NCI-H82 (cell line): ENCODE results near the gene RASL10B.

Experiments
- DNase-seq: peaks from one replicate; lab custom pipeline; 2025; lab: John Stamatoyannopoulos, UW

The RASL10B gene

GRCh38 chr17:35765756-35766488 lies 34.5 kb downstream of the RASL10B start:
- DNase-seq: no peak

DNA sequence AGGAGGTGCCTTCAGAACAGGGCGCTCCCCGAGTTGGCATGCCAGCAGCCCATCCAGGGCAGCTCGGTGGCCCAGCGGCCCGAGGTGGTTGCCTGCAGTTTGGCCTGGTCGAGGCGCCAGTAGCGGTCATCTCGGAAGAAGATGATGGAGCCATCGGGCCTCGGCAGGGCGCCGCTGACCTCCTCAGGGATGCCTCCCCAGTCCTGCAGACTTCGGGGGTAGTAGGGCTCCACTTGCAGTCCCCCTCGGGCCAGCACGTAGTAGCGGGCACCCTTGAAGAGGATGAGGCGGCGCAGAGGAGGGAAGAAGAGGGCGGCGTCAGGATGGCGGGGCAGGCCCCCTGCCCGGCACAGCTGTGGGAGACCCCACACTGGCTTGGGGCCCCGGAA lies 35.0 kb downstream of the RASL10B start:
- DNase-seq: no peak

DNA sequence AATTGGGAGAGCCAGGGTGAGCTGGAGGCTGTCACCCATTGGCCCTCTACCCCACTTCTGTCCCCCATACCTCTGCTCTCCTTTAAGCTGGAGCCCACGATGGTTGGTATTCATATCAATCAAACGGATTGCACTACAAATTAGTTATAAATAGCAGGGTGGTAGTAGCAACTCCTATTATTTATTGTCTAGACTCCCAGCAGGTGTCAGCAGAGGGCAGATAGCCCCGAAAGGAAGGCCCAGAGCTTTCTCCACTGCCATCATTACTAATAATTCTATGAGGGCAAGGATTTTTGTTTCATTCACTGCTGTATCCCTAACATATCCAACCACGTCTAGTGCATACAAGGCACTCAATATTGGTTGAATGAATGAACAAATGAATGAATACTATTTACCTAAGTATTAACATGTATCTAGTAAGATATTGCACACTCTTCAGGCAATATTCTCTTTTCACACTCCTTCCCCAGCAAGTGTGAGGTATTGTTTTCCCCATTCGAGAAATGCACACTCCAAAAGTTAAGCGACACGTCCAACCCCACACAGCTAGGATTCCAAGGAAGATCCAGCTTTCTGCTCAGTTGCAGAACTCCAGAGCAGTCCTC lies 35.6 kb downstream of the RASL10B start:
- DNase-seq: peak; percentile 47

GRCh38 chr17:35768797-35769196 lies 37.4 kb downstream of the RASL10B start:
- DNase-seq: no peak

GRCh38 chr17:35769895-35770486 lies 38.6 kb downstream of the RASL10B start:
- peak; percentile 44 for DNase-seq

- no peak for DNase-seq
Measured at GRCh38 chr17:35773129-35773528, 41.7 kb downstream of the RASL10B start.

DNA sequence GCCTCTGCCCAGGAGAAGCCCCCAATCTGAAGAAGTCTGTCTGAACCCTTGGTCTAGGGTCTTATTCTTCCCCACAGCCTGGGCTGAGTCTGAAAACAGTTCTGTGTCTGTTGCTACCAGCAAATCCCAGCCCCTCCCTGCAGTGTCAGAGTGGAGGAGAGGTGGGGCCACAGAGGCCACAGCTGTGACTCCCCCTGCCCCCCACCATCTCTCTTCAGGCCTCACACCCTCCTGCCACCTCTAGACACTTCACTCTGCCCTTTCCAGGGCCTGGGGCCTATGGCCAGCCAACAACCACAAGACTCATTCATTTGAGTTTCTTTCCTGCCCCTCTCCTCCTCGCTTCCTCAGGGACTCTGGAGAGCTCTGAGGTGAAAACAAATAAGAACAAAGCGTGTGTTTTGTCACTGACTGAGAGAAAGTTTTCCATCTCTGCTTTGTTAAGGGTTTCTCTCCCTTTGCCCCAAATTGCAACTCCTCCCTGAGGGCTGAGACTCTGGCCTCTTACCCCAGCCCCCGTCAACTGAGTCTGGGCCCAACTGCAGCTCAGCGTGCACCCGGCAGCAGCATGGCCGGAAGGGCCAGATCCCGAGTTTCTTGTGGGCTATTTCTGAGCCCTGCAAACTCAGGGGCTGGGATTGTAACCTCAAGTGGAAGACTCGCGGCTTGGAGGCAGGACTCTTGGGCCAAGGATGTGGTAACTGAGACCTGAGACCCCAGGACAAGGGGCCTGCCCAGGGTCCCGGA lies 42.4 kb downstream of the RASL10B start:
- DNase-seq: no peak

DNA sequence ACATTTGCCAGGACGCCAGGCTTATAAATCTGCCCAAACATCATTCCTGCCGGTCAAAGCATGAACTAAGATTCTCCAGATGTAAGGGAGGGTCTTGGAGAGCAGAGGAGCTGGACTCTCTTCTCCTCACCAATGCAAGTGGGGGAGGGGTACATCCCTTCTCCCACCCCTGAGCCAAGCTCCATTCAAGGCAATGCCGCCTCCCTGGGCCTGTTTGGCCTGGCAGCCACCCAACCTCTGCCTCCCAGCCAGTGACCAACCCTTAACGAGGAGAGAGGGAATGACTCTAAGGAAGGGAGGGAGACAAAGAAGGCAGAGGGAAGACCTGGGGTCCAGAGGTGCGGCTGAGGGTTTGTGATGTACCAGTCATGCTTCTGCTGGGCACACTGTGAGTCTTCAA lies 43.1 kb downstream of the RASL10B start:
- no peak for DNase-seq

- no peak for DNase-seq
Measured at GRCh38 chr17:35775039-35775438, 43.6 kb downstream of the RASL10B start.

- DNase-seq: no peak
Measured at GRCh38 chr17:35775583-35775982, 44.1 kb downstream of the RASL10B start.

DNA sequence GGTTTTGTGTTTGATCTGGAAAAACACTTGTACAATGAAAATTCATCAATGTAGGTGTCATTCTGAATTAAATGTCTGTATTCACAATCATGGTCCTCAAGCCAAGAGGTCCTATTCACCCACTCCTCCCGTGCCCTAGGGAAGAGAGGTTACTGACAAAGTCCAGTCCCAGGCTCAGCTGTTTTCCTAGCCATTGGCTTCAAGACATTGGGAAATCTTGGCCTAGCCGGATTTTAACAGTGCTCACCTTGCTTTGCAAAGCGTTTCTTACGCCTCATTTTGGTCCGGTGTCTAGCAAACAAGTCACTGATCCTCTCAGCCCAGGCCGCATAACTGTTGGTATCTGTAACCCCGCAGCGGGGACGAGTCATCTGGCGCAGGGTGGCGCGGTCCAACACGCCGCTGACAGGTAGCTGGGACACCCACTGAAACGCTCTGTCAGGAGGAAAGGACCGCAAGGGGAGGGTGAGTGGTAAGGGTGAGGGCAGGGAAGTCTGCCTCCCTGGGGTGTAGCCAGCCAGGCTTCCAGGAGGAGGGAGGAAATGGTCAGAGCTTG lies 47.3 kb downstream of the RASL10B start:
- no peak for DNase-seq

DNA sequence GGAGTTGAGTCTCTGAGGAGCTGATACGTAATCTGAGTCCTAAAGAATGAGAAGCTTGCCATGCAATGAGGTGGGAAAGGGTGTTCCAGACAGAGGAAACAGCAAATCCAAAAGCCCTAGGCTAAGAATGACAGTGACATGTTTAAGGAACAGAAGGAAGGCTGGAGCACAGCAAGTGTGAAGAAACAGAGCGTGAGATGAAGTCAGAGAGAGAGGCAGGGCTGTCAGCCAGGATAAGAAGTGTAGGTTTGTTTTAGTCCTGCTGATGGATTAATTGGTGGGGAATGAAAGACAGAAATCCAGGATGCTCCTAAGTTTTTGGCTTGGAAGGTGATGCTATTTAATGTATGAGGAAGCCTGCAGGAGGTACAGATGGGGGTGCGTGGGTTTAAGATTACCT lies 49.5 kb downstream of the RASL10B start:
- DNase-seq: no peak

- DNase-seq: no peak
Measured at GRCh38 chr17:35784895-35785294, 53.5 kb downstream of the RASL10B start.

- peak; percentile 12 for DNase-seq
Measured at GRCh38 chr17:35786941-35787432, 55.5 kb downstream of the RASL10B start.

DNA sequence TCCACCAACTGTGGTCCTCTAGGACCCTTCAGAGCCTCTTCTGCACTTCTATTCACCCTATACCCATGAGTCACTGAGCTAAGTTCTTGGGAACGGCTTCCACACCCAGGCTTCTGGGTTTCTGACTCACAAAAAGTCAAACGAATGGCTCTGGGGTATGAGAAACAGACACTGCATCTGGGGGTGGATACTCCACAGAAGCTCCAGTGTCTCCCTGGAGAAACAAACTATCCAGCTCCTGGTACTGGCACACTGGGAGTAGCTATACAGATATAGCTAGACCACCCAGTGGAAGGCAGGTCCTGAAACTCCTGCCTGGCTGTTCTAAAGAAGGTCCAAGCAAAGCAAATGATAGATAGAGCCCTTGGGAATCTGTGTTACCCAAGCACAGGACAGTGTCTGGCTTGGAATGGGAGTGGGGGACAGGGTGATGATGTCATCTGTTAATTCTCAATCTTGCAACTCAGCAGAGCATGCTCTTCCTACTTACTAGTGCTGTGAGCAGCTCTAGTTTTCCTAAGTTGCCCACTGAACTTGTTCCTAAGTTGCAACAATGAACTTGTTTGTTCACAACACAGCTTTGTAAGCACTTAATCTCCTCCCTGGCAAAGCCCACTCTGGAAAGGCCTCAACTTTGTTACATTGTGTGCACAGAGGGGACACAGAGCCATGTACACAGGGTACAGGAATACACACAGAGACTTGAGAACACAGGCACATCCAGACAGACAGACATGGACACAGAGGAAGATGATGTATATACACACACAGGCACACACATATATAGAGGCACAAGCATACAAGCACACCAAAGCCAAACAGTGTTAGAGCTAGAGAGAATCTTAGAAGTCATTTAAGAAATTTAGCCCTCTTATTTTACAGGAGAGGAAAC lies 57.3 kb downstream of the RASL10B start:
- DNase-seq: no peak

- DNase-seq: no peak
Measured at GRCh38 chr17:35790841-35791240, 59.4 kb downstream of the RASL10B start.

- no peak for DNase-seq
Measured at GRCh38 chr17:35791681-35792350, 60.4 kb downstream of the RASL10B start.
